GM18526 (cell line): ENCODE measurements around the gene DAAM2.

Experiments
- POLR2A ChIP-seq: IDR thresholded peaks from 3 replicates; pipeline ENCODE4 v1.6.1; 2011; ENCODE audit not compliant: insufficient read length; ENCODE audit errors: extremely low read depth

DAAM2 gene

DNA sequence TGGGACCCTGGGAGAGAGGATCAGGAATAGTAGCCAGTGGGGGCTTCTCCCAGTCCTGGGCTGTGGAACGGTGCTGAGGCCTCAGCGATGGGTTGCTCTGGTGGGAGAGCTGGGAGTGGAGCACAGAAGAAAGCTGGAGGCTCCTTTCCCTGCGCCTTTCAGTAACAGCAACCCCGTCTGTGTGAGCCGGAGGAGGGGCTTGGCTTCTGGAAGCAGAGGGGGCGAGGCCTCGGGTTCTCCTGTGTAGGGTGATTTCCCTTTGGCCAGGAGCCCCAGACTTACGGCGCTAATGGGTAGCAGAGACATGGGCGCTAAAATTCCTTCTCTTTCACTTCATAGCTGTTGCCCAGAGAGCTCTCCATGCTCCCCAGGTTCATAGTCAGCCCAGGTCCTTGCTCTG, 55.0 kb downstream of the DAAM2 start:
- TF ChIP-seq POLR2A, result no peak

DNA sequence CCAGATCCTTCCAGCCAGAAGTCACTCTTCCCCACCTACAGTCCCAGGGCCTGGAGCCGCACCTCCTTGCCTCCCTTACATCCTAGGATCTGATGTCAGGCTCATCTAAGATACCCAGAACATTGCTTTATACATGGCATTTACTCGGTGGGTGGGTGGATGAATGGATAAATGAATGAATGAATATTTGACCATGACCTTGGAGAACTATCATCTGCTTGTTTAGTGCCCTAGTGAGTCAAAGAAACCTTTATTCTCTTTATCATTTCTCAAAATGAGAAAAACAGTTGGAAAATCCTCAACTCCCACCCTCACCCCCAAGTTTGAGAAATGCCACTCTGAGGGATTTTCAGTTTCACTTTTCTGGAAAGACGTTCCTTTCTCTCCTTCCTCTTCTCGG, 56.0 kb downstream of the DAAM2 start:
- no peak for TF ChIP-seq POLR2A

DNA sequence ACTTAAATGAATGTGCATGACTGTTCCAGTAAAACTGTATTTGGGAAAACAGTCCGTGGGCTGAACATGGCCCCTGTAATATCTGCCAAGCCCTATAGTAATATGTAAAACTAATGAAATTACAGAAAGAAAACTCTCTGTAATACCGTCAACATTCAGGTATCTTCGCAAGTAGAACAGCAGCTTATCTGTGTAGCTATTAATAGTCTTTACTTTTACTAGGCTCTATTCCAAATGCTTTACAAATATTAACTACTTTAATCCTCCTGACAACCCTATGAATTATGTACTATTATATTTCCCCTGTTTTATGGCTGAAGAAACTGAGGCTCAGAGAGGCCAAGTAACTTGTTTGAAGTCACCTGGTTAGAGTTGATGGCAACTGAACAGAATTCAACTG, 57.1 kb downstream of the DAAM2 start:
- TF ChIP-seq POLR2A, result no peak

GRCh38 chr6:39849764-39850163, 57.6 kb downstream of the DAAM2 start:
- TF ChIP-seq POLR2A, result no peak

GRCh38 chr6:39850736-39851297, 58.6 kb downstream of the DAAM2 start:
- TF ChIP-seq POLR2A, result no peak

DNA sequence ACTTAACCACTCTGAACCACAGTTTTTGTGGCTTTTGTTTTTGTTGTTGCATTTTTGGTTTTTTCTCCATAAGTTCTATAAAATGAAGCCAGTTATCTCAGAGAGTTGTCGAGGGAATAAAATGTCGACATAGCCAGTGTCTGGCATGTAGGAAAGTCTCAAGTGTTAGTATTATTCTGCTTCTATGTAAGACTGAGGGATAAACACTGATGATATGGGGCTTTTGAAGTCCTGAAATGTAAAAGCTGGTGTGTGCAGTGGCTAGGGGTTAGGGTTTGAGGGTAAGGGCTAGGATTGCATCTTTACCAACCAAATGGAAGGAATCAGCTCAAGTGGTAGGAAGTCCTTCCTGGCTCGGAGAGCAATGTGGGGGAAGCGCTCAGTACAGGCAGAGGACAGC, 59.2 kb downstream of the DAAM2 start:
- no peak for TF ChIP-seq POLR2A

DNA sequence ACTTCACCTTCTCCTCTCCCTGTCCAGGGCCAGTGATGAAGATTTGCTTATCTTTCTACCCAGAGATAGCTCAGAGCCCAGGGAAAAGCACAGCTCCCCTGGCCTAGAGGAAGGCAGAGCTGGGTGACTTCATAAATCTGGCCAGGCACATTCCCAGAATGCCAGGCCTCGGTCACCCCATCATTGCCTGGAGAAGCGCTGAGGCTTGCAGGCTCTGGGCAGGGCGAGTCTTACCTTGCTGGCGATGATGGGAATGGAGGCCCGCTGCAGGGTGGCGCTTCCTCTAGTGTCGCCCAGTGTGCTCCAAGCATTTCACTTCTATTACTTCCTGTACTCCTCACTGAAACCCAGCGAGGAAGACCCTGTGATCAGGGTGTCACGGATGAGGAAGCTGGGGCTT, 60.1 kb downstream of the DAAM2 start:
- no peak for TF ChIP-seq POLR2A

GRCh38 chr6:39853604-39854003, 61.4 kb downstream of the DAAM2 start:
- TF ChIP-seq POLR2A, result no peak

- no peak for TF ChIP-seq POLR2A
Observed at GRCh38 chr6:39855356-39855995, 63.3 kb downstream of the DAAM2 start.

- no peak for TF ChIP-seq POLR2A
Observed at GRCh38 chr6:39859025-39859424, 66.8 kb downstream of the DAAM2 start.

DNA sequence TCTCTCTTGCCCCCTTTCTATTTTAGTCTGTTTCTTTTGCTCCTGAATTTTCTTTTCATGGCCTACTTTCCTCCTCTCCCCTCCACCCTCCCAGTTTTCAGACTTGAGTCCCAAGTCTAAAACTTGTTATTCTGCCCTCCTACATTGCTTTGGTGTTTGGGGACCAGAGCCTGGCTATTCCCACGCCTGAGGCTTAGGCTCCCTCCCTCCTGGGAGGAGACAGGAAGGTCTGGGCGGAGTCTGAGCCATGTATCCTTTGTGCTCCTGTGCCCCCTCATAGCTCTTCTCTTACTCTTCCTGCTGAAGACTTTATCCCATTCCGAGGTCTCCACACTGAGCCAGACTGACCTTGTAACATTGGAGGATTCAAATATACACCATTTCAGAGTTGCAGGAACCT, 69.5 kb downstream of the DAAM2 start:
- no peak for TF ChIP-seq POLR2A

GRCh38 chr6:39865011-39865888, 73.1 kb downstream of the DAAM2 start:
- no peak for TF ChIP-seq POLR2A

DNA sequence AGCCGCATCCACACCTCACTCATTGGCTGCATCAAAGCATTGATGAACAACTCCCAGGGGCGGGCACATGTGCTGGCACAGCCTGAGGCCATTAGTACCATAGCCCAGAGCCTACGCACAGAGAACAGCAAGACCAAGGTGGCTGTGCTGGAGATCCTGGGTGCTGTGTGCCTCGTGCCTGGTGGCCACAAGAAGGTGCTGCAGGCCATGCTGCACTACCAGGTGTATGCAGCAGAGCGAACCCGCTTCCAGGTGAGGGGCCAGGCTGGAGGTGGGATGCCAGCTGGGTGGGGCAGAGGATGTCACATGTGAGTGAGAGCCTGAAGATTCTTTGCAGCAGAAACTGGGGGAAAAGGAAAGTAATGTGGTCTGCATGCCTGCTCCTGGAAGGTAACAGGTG, 75.4 kb downstream of the DAAM2 start:
- no peak for TF ChIP-seq POLR2A

DNA sequence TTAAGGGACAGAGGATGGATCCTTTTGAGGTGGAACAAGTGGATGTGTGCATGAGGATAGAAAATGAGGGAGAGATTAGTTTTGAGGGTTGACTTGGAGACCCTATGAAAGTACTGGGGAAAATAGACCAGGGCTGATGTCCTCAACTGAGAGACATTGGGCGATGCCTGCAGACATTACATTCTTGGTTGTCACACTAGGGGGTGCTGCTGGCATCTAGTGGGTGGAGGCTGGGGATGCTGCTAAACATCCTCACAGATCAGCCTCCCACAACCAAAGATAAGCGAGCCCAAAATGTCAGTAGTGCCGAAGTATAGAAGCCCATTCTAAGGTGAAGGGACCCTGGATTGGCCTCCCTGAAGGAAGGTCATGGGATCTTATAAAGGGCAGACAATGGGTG, 78.8 kb downstream of the DAAM2 start:
- TF ChIP-seq POLR2A, result no peak

GRCh38 chr6:39873439-39873838, 81.3 kb downstream of the DAAM2 start:
- no peak for TF ChIP-seq POLR2A

DNA sequence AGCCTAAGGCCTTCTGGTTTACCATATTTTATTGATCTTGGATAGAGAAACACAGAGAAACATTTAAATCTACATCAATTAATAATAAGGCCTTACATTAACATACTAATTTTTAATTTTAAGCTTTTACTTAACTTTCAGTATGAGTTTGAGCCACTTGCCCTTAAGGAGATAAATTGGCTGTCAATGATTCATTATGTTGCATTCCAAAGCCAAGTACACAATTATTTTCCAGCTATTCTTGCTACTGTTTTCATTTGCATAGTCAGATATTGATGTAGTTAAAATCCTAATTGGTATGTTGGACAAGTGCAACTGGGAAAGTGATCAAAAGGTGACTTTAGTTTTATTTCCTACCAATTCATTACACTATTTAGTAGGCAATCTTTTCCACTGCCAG, 83.9 kb downstream of the DAAM2 start:
- no peak for TF ChIP-seq POLR2A
